H1 (cell line): ENCODE measurements around the gene ASS1.

ENCODE experiments used
- ATF2 ChIP-seq: IDR thresholded peaks from 2 replicates; pipeline ENCODE4 v1.6.1; 2012; ENCODE audit warnings: low read length, inconsistent platforms
- CEBPB ChIP-seq: IDR thresholded peaks from 2 replicates; pipeline ENCODE4 v1.6.1; 2012; ENCODE audit warnings: low read depth, low read length
- CTCF ChIP-seq, 3 experiments: IDR thresholded peaks; 1 replicate in 2 of 3; 2 replicates in 1 of 3; pipeline versions ENCODE4 v1.5.1 to v1.6.1; 2011; ENCODE audit warnings: low read length in 3 of 3, mild to moderate bottlenecking in 3 of 3, inconsistent platforms in 2 of 3, low read depth in 1 of 3, moderate library complexity in 1 of 3; ENCODE audit not compliant: insufficient read depth in 1 of 3; ENCODE audit errors: control extremely low read depth in 1 of 3
- NANOG ChIP-seq: IDR thresholded peaks from 2 replicates; pipeline ENCODE4 v1.6.1; 2011; ENCODE audit warnings: low read length, low read depth, mild to moderate bottlenecking, inconsistent platforms; ENCODE audit not compliant: insufficient read depth, poor library complexity, severe bottlenecking
- PHF8 ChIP-seq: fragments of 200-600 bp; sonication (generic); conservative IDR thresholded peaks from 2 replicates; pipeline ENCODE4 v1.7.1; 2012; ENCODE audit warnings: low read depth, mild to moderate bottlenecking, inconsistent platforms, low read length, moderate library complexity
- POLR2AphosphoS5 ChIP-seq: IDR thresholded peaks from 2 replicates; pipeline ENCODE4 v1.6.1; 2011; ENCODE audit warnings: low read depth, low read length
- SP1 ChIP-seq: IDR thresholded peaks from 2 replicates; pipeline ENCODE4 v1.6.1; 2011; ENCODE audit warnings: low read depth, low read length
- TAF1 ChIP-seq: IDR thresholded peaks from 2 replicates; pipeline ENCODE4 v1.6.1; 2011; ENCODE audit warnings: mild to moderate bottlenecking, low read depth, low read length
- YY1 ChIP-seq: IDR thresholded peaks from 2 replicates; pipeline ENCODE4 v1.6.1; 2011; ENCODE audit warnings: low read depth, mild to moderate bottlenecking, low read length

GRCh38 chr9:130543859-130544258 lies 99.1 kb downstream of the ASS1 start:
- TF ChIP-seq SP1 (no peak), CEBPB (no peak), CTCF (IDR thresholded peaks at IDR 0.05; ENCODE audit: control extremely low read depth in 1 of 3, insufficient read depth in 1 of 3, low read depth in 1 of 3, low read length in 3 of 3) (no peak), PHF8 (no peak), YY1 (no peak), NANOG (no peak), POLR2AphosphoS5 (no peak), ATF2 (no peak), TAF1 (no peak)
